ENCODE measurements around the gene OBI1. TPM values are rescaled to one million over a fixed set of nuclear protein-coding genes. Genes with fewer than 3 reads are reported as not detected.

OBI1 gene
- total RNA-seq, 1 experiment from 2014 or later: 14.0 TPM

DNA sequence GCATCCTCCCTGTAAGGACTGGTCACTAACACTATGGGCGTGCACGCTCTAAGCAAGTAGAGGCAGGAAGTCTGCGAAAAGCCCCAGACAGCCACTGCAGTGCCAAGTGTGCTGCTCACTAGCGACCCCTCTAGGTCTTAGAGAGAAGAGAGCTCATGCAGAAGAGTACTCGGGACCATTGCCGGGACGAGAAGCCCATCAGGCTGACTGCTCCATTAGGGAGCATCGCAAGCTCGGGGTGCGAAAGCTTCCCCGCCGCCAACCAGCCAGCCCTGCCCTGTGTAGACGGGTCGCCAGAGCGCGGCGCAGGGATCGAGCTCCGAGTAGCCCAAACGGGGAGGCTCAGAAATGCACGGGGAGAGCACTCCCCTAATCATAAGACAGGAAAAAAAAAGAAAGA lies 72.2 kb downstream of the OBI1 start:
- H2AFZ ChIP-seq (ENCODE audit: low read depth, low read length, poor library complexity, severe bottlenecking): no peak overlapping the region
- ATAC-seq (peak; percentile 69), DNase-seq (ENCODE audit: low read depth, low spot score) (no peak)
- H4K20me1 ChIP-seq (ENCODE audit: insufficient read depth): no peaks in the 10 kb centered on the region; the same call in 1 of the 2 replicates
- peaks cover 9% of the 10 kb centered on the region; the same call in 1 of the 2 replicates for H3K27me3 ChIP-seq (ENCODE audit: insufficient read depth, low read length)
- H3K36me3 ChIP-seq (ENCODE audit: control insufficient read depth in 1 of 2, insufficient read depth in 2 of 2, low read length in 2 of 2): no peaks in the 10 kb centered on the region
- H3K9ac ChIP-seq (ENCODE audit: low read length): no peak overlapping the region
- ChIA-PET POLR2A (no interaction called here), RAD21 (ENCODE audit: low non-redundant PET in 1 of 2, low total read pairs in 2 of 2, uncharacterized antibody in 2 of 2, unreplicated experiment in 2 of 2) (no interaction called here), CTCF (interaction anchor here (0.7 kb wide), 1 partner anchor 90 kb away, joined by 3 read pairs; no protein-coding TSS in a partner anchor)
- no peak overlapping the region for H3K4me2 ChIP-seq (ENCODE audit: low read length)
- no peaks in the 10 kb centered on the region for H3K79me2 ChIP-seq (ENCODE audit: insufficient read depth, low read length)
- no peaks in the 10 kb centered on the region for H3K4me1 ChIP-seq (ENCODE audit: control insufficient read depth in 1 of 2, insufficient read depth in 2 of 2, low read length in 2 of 2)
- no TSS peak for BruUV-seq (replicated peaks)
- H3K27ac ChIP-seq (ENCODE audit: low read depth, low read length): no peak overlapping the region
- H3K4me3 ChIP-seq (replicated peaks in 1 of 2; ENCODE audit: low read depth in 1 of 2, low read length in 2 of 2): no peak overlapping the region
- intact Hi-C loops (cut with micrococcal nuclease): no loop called here
- no peaks in the 10 kb centered on the region for H3K9me3 ChIP-seq (ENCODE audit: control insufficient read depth in 1 of 2, insufficient read depth in 1 of 2, low read depth in 1 of 2, low read length in 2 of 2)
- no peak for TF ChIP-seq SRF (IDR thresholded peaks at IDR 0.05; ENCODE audit: low read depth)
- TF ChIP-seq, protein P1, sequence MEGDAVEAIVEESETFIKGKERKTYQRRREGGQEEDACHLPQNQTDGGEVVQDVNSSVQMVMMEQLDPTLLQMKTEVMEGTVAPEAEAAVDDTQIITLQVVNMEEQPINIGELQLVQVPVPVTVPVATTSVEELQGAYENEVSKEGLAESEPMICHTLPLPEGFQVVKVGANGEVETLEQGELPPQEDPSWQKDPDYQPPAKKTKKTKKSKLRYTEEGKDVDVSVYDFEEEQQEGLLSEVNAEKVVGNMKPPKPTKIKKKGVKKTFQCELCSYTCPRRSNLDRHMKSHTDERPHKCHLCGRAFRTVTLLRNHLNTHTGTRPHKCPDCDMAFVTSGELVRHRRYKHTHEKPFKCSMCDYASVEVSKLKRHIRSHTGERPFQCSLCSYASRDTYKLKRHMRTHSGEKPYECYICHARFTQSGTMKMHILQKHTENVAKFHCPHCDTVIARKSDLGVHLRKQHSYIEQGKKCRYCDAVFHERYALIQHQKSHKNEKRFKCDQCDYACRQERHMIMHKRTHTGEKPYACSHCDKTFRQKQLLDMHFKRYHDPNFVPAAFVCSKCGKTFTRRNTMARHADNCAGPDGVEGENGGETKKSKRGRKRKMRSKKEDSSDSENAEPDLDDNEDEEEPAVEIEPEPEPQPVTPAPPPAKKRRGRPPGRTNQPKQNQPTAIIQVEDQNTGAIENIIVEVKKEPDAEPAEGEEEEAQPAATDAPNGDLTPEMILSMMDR (IDR thresholded peaks at IDR 0.05 in 2 of 3, conservative IDR thresholded peaks at IDR 0.05 in 1 of 3; ENCODE audit: borderline replicate concordance in 1 of 3, insufficient read depth in 1 of 3, low read depth in 2 of 3, low read length in 2 of 3): peak in 2 of 3 experiments; percentile 48 to 54; a peak in 4 of 6 replicates
- TF ChIP-seq, protein P2, sequence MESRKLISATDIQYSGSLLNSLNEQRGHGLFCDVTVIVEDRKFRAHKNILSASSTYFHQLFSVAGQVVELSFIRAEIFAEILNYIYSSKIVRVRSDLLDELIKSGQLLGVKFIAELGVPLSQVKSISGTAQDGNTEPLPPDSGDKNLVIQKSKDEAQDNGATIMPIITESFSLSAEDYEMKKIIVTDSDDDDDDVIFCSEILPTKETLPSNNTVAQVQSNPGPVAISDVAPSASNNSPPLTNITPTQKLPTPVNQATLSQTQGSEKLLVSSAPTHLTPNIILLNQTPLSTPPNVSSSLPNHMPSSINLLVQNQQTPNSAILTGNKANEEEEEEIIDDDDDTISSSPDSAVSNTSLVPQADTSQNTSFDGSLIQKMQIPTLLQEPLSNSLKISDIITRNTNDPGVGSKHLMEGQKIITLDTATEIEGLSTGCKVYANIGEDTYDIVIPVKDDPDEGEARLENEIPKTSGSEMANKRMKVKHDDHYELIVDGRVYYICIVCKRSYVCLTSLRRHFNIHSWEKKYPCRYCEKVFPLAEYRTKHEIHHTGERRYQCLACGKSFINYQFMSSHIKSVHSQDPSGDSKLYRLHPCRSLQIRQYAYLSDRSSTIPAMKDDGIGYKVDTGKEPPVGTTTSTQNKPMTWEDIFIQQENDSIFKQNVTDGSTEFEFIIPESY (IDR thresholded peaks at IDR 0.05; ENCODE audit: extremely low read depth, insufficient replicate concordance, low read length): no peak
- no peak for TF ChIP-seq EGR1 (IDR thresholded peaks at IDR 0.05; ENCODE audit: low read depth)
- no peak for TF ChIP-seq ZFX (IDR thresholded peaks at IDR 0.05)
- TF ChIP-seq, protein P3, sequence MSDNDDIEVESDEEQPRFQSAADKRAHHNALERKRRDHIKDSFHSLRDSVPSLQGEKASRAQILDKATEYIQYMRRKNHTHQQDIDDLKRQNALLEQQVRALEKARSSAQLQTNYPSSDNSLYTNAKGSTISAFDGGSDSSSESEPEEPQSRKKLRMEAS (IDR thresholded peaks at IDR 0.05): no peak
- no peak for TF ChIP-seq EZH2 (IDR thresholded peaks at IDR 0.05)
- H3K9me2 ChIP-seq (ENCODE audit: insufficient read depth): no peaks in the 10 kb centered on the region
